GM23338 (cell line): ENCODE results near the gene RAB29.

Experiments used
- CREB1 ChIP-seq: fragments of 250-450 bp; sonication (Bioruptor Pico); IDR thresholded peaks from 2 replicates; pipeline ENCODE4 v1.5.0; 2020; ENCODE audit warnings: low read depth, mild to moderate bottlenecking, moderate library complexity
- EZH2 ChIP-seq: fragments of 200-600 bp; sonication (generic); IDR thresholded peaks from one replicate; pipeline ENCODE4 v1.8.0; 2017; ENCODE audit warnings: antibody characterized with exemption, mild to moderate bottlenecking, low read depth; ENCODE audit not compliant: unreplicated experiment
- EZH2phosphoT487 ChIP-seq: fragments of 200-600 bp; sonication (generic); IDR thresholded peaks from one replicate; pipeline ENCODE4 v1.8.1; 2018; ENCODE audit warnings: antibody characterized with exemption; ENCODE audit not compliant: unreplicated experiment
- JUNB ChIP-seq: IDR thresholded peaks from one replicate; pipeline ENCODE4 v1.6.1; 2016; ENCODE audit warnings: antibody characterized with exemption; ENCODE audit not compliant: unreplicated experiment
- POLR2AphosphoS5 ChIP-seq: IDR thresholded peaks from 2 replicates; pipeline ENCODE4 v1.6.1; 2016; ENCODE audit warnings: antibody characterized with exemption, low read depth
- STAT1 ChIP-seq: IDR thresholded peaks from one replicate; pipeline ENCODE4 v1.6.1; 2016; ENCODE audit warnings: antibody characterized with exemption; ENCODE audit not compliant: unreplicated experiment
- ZNF331 ChIP-seq: fragments of 250-450 bp; sonication (Bioruptor Pico); IDR thresholded peaks from 2 replicates; pipeline ENCODE4 v1.5.0; 2020; ENCODE audit warnings: low read depth, mild to moderate bottlenecking, moderate library complexity
- TF ChIP-seq, protein P1 (sequence below), 2 experiments: fragments of 200-600 bp in 1 of 2; sonication (generic) in 1 of 2; conservative IDR thresholded peaks; 2 replicates each; pipeline versions ENCODE4 v1.5.1 to v1.6.1; 2016 to 2017; ENCODE audit warnings: antibody characterized with exemption in 2 of 2, low read depth in 2 of 2, mild to moderate bottlenecking in 2 of 2, moderate library complexity in 1 of 2
- TF ChIP-seq, protein P2 (sequence below): IDR thresholded peaks from one replicate; pipeline ENCODE4 v1.6.1; 2018; ENCODE audit warnings: antibody characterized with exemption; ENCODE audit not compliant: unreplicated experiment

DNA sequence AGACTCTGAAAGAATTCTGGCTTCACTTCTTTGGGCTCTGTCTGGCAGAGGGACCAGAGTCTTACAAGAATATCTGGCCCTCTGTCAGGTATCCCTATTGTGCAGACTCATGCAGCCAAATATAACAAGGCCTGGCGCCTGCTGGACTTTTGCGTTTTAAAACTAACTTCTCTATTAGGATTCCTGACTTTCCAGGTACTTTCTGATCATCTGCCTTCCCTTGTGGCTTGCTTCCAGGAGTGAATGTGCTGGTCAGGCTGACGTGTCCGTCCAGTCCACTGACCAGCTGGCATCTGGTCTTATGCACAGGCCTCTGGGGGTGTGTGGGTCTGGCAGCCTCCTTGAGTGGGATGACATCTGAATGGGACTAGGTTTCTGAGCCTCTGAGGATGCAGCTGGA is 8.6 kb upstream of the RAB29 start:
- TF ChIP-seq, protein P1, sequence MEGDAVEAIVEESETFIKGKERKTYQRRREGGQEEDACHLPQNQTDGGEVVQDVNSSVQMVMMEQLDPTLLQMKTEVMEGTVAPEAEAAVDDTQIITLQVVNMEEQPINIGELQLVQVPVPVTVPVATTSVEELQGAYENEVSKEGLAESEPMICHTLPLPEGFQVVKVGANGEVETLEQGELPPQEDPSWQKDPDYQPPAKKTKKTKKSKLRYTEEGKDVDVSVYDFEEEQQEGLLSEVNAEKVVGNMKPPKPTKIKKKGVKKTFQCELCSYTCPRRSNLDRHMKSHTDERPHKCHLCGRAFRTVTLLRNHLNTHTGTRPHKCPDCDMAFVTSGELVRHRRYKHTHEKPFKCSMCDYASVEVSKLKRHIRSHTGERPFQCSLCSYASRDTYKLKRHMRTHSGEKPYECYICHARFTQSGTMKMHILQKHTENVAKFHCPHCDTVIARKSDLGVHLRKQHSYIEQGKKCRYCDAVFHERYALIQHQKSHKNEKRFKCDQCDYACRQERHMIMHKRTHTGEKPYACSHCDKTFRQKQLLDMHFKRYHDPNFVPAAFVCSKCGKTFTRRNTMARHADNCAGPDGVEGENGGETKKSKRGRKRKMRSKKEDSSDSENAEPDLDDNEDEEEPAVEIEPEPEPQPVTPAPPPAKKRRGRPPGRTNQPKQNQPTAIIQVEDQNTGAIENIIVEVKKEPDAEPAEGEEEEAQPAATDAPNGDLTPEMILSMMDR (conservative IDR thresholded peaks at IDR 0.05; ENCODE audit: low read depth in 2 of 2), result no peak
- TF ChIP-seq EZH2 (no peak), POLR2AphosphoS5 (no peak), EZH2phosphoT487 (no peak), JUNB (no peak), ZNF331 (CRISPR knock-in tag) (no peak), CREB1 (CRISPR knock-in tag) (no peak), STAT1 (no peak)
- TF ChIP-seq, protein P2, sequence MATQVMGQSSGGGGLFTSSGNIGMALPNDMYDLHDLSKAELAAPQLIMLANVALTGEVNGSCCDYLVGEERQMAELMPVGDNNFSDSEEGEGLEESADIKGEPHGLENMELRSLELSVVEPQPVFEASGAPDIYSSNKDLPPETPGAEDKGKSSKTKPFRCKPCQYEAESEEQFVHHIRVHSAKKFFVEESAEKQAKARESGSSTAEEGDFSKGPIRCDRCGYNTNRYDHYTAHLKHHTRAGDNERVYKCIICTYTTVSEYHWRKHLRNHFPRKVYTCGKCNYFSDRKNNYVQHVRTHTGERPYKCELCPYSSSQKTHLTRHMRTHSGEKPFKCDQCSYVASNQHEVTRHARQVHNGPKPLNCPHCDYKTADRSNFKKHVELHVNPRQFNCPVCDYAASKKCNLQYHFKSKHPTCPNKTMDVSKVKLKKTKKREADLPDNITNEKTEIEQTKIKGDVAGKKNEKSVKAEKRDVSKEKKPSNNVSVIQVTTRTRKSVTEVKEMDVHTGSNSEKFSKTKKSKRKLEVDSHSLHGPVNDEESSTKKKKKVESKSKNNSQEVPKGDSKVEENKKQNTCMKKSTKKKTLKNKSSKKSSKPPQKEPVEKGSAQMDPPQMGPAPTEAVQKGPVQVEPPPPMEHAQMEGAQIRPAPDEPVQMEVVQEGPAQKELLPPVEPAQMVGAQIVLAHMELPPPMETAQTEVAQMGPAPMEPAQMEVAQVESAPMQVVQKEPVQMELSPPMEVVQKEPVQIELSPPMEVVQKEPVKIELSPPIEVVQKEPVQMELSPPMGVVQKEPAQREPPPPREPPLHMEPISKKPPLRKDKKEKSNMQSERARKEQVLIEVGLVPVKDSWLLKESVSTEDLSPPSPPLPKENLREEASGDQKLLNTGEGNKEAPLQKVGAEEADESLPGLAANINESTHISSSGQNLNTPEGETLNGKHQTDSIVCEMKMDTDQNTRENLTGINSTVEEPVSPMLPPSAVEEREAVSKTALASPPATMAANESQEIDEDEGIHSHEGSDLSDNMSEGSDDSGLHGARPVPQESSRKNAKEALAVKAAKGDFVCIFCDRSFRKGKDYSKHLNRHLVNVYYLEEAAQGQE, result no peak
